ENCODE results near the gene CMAS.
"Not testable (repeated sequence)": the region's sequence is repeated elsewhere in the genome, so short reads cannot be mapped to it uniquely, and the experiment has no call there.

The CMAS gene

DNA sequence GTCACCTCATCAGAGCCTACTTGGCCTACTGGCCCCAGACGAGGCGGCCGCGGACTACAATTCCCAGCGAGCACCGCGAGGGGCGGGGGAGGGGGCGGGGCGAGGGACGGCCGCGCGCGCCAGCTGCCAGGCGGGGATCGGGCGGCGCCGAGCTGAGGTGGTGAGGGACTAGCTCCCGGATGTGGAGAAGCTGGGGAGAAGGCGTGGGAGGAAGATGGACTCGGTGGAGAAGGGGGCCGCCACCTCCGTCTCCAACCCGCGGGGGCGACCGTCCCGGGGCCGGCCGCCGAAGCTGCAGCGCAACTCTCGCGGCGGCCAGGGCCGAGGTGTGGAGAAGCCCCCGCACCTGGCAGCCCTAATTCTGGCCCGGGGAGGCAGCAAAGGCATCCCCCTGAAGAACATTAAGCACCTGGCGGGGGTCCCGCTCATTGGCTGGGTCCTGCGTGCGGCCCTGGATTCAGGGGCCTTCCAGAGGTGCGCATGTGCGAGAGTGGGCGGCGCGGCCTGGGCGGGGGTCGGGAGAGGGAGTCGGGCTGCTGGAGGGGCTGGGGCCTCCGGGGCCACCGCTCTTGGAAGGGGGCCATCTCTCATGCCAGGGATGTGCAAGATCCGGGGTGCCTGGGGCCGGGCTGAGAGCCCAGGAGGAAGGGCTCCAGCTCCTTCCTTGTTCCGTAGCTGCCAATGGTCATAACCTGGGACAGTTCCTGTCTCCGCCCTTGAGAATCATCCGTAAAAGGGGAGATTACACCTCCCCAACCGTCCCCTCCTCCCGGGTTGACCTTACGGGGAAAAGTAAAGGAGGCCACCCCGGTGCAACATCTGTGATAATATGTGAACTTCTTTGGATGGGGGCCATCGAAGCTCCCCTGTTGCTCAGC, at the start of gene CMAS:
Gene CMAS, plus strand, starts transcription at position 129 of the 878 bp plus-strand sequence. Its CDS starts 86 bp downstream, at position 215.
- DNase-seq = peak; percentile 92

DNA sequence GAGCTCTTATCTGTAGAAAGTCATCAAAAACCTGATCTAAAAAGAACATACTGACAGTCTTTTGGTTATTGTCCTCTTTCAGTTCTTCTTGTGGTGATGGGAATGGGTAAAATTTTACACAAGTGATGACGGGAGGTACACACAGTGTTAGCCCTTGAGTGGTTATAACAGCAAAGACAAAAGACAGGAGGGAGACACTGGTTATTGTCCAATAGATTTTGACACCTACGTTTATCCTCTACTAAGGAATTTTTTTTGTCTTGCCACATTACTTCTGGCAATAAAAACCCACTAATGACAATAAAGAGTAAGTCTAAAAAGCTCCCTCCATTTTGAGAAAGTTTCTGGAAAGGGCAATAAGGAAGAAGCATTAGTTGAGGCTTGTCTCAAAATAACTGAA, 47.7 kb upstream of the CMAS start:
- DNase-seq = no peak

DNA sequence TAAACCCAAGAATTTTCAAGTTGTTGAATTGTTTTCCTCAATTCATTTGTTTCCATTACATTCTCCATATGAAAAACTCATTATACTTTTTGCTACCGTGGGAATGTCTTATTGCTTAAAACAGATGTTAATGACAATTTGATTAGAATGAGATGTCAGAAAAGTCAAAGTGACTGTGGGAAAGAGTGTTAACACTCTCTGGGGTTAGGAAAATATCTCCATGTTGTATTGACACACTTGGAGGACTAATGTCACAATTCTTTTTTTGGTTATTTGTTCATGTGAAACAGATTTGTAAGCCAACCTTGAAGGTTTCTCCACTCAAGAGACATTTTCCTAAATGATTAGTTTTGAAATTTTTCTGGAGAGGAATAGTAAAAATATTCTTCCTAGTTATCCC, 47.2 kb upstream of the CMAS start:
- DNase-seq = no peak

DNA sequence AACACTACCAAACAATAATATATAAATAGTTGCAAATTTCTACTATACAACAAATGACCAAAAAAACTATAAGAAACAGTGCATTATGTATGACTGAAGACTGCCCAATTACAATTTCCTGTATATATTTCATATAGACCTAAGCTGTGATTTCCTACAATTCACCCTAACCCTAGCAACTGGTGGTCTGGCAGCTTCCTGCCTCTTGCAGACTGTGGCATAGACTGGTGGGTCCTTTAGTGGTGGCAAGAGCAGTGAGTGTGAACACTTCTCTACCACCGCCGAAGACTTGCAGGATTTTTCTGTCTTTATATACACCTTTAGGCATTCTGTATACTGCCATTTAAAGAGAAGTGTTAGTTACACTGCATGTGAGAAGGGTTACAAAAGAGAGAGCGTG, 43.6 kb upstream of the CMAS start:
- no peak for DNase-seq

DNA sequence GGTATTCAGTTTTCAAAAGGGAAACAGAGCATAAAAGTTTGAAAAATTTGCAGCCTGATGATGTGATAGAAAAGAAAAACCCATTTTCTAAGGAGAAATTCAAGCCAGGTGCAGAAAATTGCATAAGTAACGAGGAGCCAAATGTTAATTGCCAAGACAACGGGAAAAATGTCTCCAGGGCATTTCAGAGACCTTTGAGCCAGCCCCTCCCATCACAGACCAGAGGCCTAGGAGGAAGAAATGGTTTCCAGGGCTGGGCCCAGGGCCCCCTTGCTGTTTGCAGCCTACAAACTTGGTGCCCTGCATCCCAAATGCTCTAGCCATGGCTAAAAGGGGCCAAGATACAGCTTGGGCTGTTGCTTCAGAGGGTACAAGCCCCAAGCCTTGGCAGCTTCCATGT, 38.2 kb upstream of the CMAS start:
- not testable (repeated sequence) for DNase-seq

DNA sequence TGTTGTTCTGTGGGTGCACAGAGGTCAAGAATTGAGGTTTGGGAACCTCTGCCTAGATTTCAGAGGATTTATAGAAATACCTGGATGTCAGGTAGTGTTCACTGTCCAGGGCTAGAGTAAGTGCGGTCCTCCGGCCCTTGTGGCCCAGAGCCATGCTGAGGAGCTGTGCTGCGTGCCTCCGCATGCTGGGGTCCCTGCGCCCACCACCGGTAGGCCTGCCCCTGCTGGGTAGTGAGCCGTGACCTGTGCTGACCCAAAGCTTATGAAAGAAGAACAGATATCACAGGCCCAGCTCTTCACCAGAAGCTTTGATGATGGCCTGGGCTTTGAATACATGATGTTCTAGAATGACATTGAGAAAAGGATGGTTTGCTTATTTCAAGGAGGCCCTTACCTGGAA, 37.8 kb upstream of the CMAS start:
- DNase-seq = no peak

DNA sequence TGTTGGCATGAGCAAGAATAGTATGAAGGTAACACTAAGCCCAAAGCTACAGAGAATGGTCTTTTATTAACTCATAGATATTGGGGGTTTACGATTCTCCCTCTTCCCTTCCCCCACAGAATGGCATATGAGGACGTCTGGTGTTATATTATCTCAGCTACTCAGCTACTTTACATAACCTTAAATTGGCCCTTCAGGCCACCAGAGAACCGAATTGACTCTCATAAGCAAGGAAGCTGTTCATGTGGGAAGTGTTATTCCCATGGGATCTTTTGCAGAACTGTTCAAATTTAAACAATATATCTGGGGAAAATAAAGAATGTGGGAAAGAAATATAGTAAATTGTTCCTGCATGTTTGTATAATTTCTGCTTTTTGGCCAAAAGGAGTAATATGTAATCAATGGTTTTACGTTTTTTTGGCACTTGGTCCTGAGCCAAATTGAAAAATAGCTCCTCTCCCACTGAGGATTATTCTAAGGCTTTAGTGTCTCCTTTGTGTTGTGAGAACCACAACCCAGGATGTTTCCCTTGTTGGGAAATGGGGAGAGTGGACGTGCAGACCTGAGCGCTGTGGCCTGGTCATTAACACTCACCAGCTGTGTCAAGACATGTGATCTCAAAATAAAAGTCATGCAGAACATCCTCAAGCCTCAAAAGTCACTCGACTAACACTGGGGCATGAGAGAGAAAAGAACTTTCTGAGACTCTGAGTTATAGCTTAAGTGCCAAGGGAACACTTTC, 31.8 kb upstream of the CMAS start:
- DNase-seq = no peak

DNA sequence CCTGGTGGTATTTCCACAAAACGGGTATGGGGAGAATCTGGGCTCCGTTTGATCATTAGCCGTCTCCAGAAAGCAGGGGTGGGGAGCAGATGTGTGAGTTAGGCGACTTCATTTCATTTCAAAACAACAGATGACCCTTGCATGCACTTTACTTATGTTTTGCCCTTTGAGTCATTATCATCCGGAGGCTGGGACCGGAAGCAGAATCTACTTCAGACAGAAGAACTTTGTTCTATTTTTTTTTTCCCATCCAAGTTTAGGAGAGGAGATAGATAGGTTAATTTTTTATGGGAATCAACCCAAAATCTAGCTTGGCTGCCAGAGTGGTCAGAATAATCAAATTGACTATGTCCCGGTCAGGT, 31.3 kb upstream of the CMAS start:
- no peak for DNase-seq

DNA sequence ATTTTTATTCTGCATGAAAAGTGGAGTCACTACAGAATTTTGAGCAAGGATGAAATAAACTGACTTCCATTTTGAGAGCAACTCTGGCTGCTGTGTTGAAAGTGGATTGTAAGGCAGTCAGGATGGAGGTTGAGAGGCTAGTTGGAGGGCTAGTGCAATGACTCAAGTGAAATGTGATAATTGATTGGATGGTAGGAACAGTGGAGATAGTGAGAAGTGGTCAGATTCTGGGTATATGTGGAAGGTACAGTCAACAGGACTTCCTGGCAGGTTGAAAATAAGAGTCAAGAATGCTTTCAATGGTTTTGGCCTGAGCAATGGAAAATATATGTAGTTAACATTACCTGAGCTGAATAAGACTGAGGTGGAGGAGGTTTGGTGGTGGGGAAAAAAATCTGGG, 29.0 kb upstream of the CMAS start:
- no peak for DNase-seq

DNA sequence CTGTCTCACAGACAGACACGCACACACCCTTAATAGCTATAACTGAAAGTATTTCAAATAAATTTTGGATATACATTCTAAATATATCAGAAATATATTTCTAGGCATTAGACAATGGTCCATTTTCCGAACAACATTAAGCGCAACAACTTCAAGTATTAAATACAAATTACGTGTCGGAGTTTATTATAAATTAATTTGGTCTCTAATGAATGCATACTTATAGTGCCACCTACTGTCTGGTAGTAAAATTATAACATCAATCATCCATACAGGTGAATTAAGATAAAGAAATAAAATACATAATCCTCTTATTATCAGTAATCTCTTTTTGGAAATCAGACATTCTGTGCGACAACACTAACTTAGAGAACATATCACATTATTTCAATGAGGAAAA, 27.2 kb upstream of the CMAS start:
- DNase-seq = no peak

DNA sequence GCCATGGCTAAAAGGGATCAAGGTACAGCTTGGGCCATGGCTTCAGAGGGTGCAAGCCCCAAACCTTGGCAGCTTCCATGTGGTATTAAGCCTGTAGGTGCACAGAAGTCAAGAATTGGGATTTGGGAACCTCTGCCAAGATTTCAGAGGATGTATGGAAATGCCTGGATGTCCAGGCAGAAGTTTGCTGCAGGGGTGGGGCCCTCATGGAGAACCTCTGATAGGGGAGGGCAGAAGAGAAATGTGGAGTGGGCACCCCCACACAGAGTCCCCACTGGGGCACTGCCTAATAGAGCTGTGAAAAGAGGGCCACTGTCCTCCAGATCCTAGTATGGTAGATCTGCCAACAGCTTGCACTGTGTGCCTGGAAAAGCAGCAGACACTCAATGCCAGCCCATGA, 22.5 kb upstream of the CMAS start:
- not testable (repeated sequence) for DNase-seq

DNA sequence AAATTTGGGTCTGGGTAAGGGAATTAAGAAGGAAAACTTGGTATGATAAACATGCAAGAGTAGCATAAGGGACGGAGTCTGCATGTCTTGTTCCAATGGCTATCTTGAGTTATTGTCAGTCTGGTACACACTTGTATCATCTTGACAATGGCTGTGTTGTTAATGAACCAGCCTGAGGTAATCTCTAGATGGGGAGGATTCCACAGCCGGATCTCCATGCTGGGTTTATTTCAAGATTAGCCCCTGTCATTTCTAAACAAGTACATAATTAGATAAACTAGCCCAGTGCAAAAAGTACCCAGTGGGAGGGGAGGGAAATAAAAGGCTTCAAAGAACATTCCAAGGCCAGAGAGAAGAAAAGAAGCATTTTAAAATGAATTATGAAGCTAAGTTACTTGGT, 16.5 kb upstream of the CMAS start:
- DNase-seq = no peak

DNA sequence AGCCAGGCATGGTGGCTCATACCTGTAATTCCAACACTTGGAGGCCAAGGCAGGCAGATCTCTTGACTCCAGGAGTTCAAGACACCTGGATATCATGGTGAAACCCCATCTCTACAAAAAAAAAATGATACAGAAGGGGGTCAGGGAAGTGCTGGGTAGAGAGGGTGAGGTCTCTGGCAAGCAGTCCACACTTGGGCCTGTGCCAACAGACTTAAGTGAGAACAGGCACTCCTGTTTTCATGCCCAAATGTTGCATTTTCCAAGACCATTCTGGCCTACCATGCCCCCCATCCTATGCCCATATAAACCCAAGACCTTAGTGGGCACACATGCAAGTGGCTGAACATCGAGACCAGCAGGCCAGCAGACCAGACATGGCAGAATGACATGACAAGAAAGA, 16.0 kb upstream of the CMAS start:
- DNase-seq = no peak

DNA sequence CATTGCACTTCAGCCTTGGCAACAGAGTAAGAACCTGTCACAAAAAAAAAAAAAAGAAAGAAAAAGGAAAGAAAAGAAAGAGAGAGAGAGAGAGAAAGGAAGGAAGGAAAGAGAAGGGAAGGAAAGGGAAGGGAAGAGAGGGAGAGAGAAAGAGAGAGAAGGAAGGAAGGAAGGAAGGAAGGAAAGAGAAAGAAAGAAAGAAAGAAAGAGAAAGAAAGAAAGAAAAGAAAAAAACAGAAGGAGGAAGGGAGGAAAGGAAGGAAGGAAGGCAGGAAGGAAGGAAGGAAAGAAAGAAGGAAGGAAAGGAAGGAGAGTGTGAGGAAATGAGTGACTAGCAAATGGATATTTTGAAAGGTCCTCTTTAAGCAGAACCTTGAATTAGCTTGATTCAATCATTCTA, 13.3 kb upstream of the CMAS start:
- DNase-seq = no peak

DNA sequence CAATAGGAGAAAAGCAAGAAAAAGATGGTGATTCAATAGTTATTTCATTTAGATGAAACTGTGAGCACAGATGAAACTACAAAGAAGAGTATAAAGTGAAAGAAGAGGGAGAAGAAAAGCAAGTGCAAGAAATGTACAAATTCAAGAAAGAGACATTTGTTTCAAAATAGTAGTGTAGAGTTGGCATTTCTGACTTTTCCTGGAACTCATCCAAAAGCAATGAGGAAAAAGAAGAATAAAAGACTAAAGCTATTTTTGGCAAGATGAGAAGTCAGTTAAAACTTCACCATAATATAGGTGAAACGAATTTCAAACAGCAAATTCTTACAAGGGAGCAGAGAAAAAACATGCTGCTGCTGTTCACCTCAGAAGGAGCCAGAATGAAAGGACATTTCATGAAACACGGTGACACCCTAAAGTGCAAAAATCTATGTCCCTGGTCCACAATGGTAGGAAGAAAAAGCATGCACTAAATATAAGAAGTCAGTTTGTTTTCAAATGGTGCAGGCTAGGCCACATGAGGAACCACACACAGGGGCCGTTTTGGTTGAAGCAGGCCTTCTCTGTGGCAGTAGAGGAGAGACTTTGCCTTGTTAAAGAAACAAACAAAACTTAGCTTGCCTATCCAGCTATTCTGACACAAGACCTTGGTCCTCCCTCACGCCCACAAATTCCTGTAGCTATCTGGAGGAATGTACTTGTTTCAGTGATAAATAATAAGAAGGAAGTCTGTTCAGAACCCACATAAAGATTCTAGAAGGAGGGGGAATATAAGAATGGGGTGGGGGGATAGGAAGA, 11.1 kb upstream of the CMAS start:
- DNase-seq = no peak

DNA sequence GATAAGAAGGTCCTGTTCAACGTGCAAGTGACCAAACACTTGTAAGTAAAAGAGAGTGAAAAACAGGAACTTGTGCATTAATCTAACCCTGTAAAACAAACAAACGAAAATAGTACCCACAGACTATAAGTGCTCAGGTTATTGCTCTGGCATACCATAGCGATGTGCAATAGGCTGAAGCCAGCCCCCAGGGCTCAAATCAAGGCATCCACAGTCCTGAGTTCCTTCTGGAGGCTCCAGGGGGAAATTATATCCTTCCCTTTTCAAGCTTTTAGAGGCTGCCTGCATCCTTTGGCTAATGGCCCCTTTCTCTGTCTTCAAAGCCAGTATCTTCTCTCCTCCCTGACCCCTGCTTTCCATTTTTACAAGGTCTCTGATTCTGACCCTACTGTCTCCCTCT, 8.1 kb upstream of the CMAS start:
- DNase-seq = no peak

DNA sequence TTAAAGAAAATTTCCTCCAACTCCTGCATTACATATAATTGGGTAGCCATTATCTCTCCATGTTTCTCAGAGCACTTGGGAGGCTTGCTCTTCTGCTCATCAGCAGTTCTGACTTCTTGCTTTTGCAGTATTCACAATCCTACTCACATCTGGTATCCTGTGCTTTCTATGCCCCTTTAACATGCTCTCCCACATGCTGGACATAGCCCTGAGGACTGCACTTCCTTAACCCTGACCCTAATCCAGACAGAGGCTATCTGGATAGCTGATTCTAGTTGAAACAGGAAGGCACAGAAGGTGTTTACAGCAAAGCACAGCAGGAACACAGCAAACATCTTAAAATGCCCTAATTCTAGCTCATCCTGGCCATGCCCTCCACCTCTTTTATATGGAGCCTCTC, 7.3 kb upstream of the CMAS start:
- no peak for DNase-seq

DNA sequence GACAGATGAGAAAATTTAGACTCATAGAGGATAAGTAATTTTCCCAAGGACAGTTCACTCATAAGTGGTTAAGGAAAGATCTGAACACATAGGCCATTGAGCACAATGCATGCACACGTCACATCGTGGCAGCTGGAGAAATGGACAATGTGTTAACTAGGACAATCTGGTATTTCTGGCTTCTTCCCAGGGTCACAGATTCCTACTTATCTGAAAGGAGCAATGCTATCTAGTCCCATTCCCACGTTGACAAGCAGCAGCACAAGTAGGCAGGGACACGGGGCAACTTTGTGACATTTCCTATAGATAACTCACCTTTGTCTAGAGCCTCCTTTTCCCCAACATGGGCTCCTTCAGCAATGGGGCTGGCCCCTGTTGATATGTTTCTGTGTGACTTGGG, 6.7 kb upstream of the CMAS start:
- DNase-seq = no peak

DNA sequence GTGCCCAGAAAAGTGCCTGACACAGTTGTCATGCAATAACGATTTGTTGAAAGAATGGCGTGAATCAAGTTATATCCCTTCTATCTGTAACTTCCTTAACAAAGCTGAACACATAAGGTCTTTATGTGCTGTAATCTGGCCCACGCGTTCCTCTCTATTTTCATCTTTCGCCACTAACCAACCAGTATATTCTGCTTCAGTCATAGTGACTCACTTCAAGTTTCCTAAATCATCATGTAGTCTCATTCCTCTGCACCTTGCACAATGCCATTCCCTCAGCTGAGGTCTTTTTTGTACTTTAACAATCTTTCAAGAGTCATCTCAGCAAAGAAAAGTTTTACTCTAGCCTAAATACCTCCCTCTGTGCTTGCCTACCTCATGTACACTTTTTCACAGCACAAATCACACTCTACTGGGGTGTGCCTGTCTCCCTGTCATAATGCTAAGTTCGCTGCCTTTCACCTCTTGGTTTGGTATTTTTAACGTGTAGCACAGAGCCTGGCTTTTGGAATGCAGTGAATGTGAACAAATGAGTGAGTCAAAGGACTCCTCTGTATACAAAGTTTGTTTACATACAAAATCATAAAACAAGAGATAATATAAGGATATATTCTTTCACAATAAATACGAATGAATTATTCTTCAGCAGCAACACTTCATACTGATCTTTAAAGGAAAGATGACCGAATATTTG, 2.9 kb upstream of the CMAS start:
- no peak for DNase-seq

DNA sequence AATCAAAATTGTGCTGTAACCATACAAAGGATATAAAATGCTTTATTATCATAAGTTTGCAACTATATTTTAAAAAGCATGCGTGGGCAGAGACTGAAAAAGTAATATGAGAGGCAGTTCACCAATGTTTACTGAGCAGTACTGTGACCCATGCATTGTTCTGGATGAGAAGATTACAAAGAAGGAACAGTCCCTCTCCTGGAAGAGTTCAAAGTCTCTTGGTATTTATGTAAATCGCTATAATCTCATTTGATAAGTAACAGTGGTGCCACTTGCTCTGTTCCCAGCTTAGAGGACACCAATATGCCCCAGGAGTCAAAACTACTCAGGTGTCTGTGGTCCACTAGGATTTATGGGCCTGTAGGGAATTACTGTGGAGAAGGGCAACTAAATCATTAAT, 2.1 kb upstream of the CMAS start:
- no peak for DNase-seq

DNA sequence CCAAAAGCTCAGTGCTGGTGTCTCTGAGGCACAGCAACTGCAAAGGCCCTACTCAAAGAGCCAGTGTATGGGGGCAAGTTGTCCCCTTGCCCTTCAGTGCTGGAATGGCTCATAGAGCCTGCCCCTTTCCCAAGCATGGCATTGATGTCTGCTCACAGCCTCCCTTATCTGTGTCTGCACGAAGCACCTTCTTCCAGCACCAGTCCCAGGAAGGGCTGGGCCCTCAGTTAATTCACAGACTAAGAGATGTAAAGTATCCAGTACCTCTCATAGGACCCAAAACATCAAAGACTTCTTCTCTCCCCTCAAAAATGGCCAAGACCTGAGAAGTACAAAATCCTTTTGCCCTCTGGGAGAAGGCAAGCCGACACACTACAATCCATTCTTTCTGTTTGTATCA, 1.6 kb upstream of the CMAS start:
- no peak for DNase-seq

DNA sequence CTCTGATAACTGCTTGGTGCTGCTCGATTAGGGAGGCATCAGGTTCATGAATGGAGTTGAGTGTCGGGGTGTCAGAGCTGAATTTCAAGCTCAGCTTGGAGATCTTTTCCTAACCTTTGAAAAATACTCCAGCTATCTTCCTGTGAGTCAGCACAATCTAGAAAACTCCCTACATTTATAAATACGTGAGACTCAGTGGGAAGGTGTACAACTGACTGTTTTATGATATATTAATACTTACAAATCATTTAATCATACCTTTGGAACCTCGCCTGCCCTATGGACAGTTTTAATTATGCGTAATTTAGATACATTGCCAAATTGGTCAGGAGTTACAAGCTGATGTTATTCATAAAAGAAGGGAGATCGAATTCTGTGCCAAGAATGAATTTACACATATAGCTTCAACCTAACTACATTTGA, 961 bp downstream of the CMAS start:
- DNase-seq = no peak

DNA sequence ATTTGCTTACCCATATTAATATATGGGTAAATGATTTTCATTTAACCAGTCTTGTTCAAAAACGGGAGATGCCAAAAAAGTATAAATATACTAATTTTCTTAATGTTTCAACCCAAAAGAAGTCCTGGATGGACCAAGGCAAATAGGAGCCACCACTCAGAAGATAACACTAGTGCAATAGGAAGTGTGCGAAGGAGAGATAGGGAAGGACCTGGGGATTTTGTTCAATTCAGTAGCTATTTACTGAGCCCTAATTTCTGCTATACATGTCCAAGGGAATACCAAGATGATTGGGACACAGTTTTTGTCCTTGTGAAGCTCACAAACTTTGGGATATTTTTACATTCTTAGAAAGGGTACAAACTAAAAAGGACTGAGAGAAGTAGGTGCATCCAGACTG, 1.5 kb downstream of the CMAS start:
- DNase-seq = no peak
